HCT116 (cell line): ENCODE measurements around the gene GPRC5D. TPM values are rescaled to one million over a fixed set of nuclear protein-coding genes. Genes with fewer than 3 reads are reported as not detected.

Source experiments
- ATAC-seq: fragments of 200-7000 bp; cut with Tn5 transposase; 2 replicates; pipeline ENCODE4 v1.9.1; 2020; ENCODE audit warnings: mild to moderate bottlenecking, moderate library complexity
- BruUV-seq: library from RNA; stranded (reverse); fragments of 400-500 nt; replicated peaks from 2 replicates; lab custom pipeline; 2021; lab: Mats Ljungman, UMichigan
- CTCF ChIA-PET: fragments of 300-600 bp; sonication (Branson Sonifier 250); formaldehyde crosslinking; loops from one replicate; lab custom pipeline; 2021; ENCODE audit warnings: antibody characterized with exemption; lab: Charles Lee
- POLR2A ChIA-PET: fragments of 300-600, 350-600 bp; sonication (Branson Sonifier 250); formaldehyde crosslinking; loops from one replicate; lab custom pipeline; 2021; ENCODE audit warnings: antibody characterized with exemption; lab: Charles Lee
- RAD21 ChIA-PET, 2 experiments: fragments of 300-600 bp; sonication (Branson Sonifier 250); formaldehyde crosslinking; loops; one replicate each; lab custom pipeline; 2023; ENCODE audit warnings: low total read pairs in 2 of 2; ENCODE audit not compliant: uncharacterized antibody in 2 of 2, unreplicated experiment in 2 of 2, low non-redundant PET in 1 of 2; lab: Charles Lee
- DNase-seq: peaks from one replicate; pipeline ENCODE4 v3.0.0-alpha.2; 2010; ENCODE audit warnings: low read depth, low spot score
- H2AFZ ChIP-seq: fragments of 200-600 bp; shearing (Covaris generic), sonication (generic); 2 replicates; pipeline ENCODE4 v1.6.1; 2017; ENCODE audit warnings: low read depth, mixed run types, mixed read lengths, antibody characterized with exemption, low read length; ENCODE audit not compliant: poor library complexity, severe bottlenecking
- H3K27ac ChIP-seq: 2 replicates; pipeline ENCODE4 v1.5.1; 2012; ENCODE audit warnings: low read depth, low read length
- H3K27me3 ChIP-seq: fragments of 200-600 bp; sonication (generic); 2 replicates; pipeline ENCODE4 v1.6.1; 2016; ENCODE audit warnings: mixed run types, low read length, mixed read lengths; ENCODE audit not compliant: insufficient read depth
- H3K36me3 ChIP-seq, 2 experiments: fragments of 200-500 bp in 1 of 2; fragments of 200-600 bp in 1 of 2; sonication (Bioruptor generic) in 1 of 2; sonication (generic) in 1 of 2; 2 replicates each; pipeline versions ENCODE4 v1.5.1 to v1.6.1; 2014 to 2016; ENCODE audit warnings: low read length in 2 of 2, inconsistent platforms in 1 of 2, mixed read lengths in 1 of 2, mixed run types in 1 of 2; ENCODE audit not compliant: insufficient read depth in 2 of 2, control insufficient read depth in 1 of 2
- H3K4me1 ChIP-seq, 2 experiments: fragments of 200-600 bp in 1 of 2; sonication (generic) in 1 of 2; 2 replicates each; pipeline versions ENCODE4 v1.5.1 to v1.6.1; 2012 to 2017; ENCODE audit warnings: low read length in 2 of 2, inconsistent platforms in 1 of 2, mild to moderate bottlenecking in 1 of 2, mixed read lengths in 1 of 2, mixed run types in 1 of 2, moderate library complexity in 1 of 2; ENCODE audit not compliant: insufficient read depth in 2 of 2, control insufficient read depth in 1 of 2
- H3K4me2 ChIP-seq: fragments of 200-600 bp; sonication (generic); 2 replicates; pipeline ENCODE4 v1.6.1; 2017; ENCODE audit warnings: mixed run types, low read length, mixed read lengths
- H3K4me3 ChIP-seq, 2 experiments: fragments of 200-600 bp in 1 of 2; sonication (generic) in 1 of 2; replicated peaks in 1 of 2; 2 replicates each; pipeline ENCODE4 v1.5.1; 2011 to 2016; ENCODE audit warnings: low read length in 2 of 2, control low read depth in 1 of 2, low read depth in 1 of 2, mild to moderate bottlenecking in 1 of 2, mixed read lengths in 1 of 2, mixed run types in 1 of 2
- H3K79me2 ChIP-seq: fragments of 200-600 bp; sonication (generic); 2 replicates; pipeline ENCODE4 v1.6.1; 2017; ENCODE audit warnings: mild to moderate bottlenecking, mixed run types, low read length, moderate library complexity, mixed read lengths; ENCODE audit not compliant: insufficient read depth
- H3K9ac ChIP-seq: fragments of 200-600 bp; sonication (generic); 2 replicates; pipeline ENCODE4 v1.6.1; 2016; ENCODE audit warnings: low read length, mixed read lengths
- H3K9me2 ChIP-seq: fragments of 200-600 bp; sonication (generic), shearing (Covaris generic); 2 replicates; pipeline ENCODE4 v1.6.1; 2017; ENCODE audit warnings: mixed run types, mild to moderate bottlenecking, moderate library complexity; ENCODE audit not compliant: insufficient read depth
- H3K9me3 ChIP-seq, 2 experiments: fragments of 200-500 bp in 1 of 2; fragments of 200-600 bp in 1 of 2; sonication (Bioruptor generic) in 1 of 2; sonication (generic) in 1 of 2; 2 replicates each; pipeline ENCODE4 v1.6.1; 2014 to 2017; ENCODE audit warnings: low read length in 2 of 2, mixed read lengths in 2 of 2, inconsistent platforms in 1 of 2, low read depth in 1 of 2, mild to moderate bottlenecking in 1 of 2, mixed run types in 1 of 2, moderate library complexity in 1 of 2; ENCODE audit not compliant: control insufficient read depth in 1 of 2, insufficient read depth in 1 of 2
- H4K20me1 ChIP-seq: fragments of 200-600 bp; sonication (generic), shearing (Covaris generic); 2 replicates; pipeline ENCODE4 v1.6.1; 2017; ENCODE audit warnings: mixed run types, mild to moderate bottlenecking, moderate library complexity; ENCODE audit not compliant: insufficient read depth
- ATF3 ChIP-seq: IDR thresholded peaks from 2 replicates; pipeline ENCODE4 v1.6.1; 2012
- CEBPB ChIP-seq: IDR thresholded peaks from 2 replicates; pipeline ENCODE4 v1.6.1; 2012; ENCODE audit warnings: low read depth
- CTCF ChIP-seq, 3 experiments: fragments of 200-600 bp in 1 of 3; sonication (generic) in 1 of 3; IDR thresholded peaks in 2 of 3; conservative IDR thresholded peaks in 1 of 3; 2 replicates each; pipeline ENCODE4 v1.5.1; 2012 to 2017; ENCODE audit warnings: low read depth in 2 of 3, low read length in 2 of 3, antibody characterized with exemption in 1 of 3, borderline replicate concordance in 1 of 3, control low read depth in 1 of 3, mild to moderate bottlenecking in 1 of 3, mixed read lengths in 1 of 3, mixed run types in 1 of 3, moderate library complexity in 1 of 3; ENCODE audit not compliant: insufficient read depth in 1 of 3
- EGR1 ChIP-seq: IDR thresholded peaks from 2 replicates; pipeline ENCODE4 v1.6.1; 2012; ENCODE audit warnings: low read depth
- EZH2 ChIP-seq: fragments of 200-600 bp; sonication (generic); IDR thresholded peaks from 2 replicates; pipeline ENCODE4 v1.6.1; 2017; ENCODE audit warnings: antibody characterized with exemption, mixed run types
- EZH2phosphoT487 ChIP-seq: fragments of 200-600 bp; IDR thresholded peaks from 2 replicates; pipeline ENCODE4 v1.6.1; 2018; ENCODE audit warnings: antibody characterized with exemption, borderline replicate concordance
- FOSL1 ChIP-seq: IDR thresholded peaks from 2 replicates; pipeline ENCODE4 v1.6.1; 2012; ENCODE audit warnings: low read depth
- JUND ChIP-seq: IDR thresholded peaks from 2 replicates; pipeline ENCODE4 v1.6.1; 2012
- POLR2A ChIP-seq: IDR thresholded peaks from 2 replicates; pipeline ENCODE4 v1.7.0; 2011; ENCODE audit warnings: borderline replicate concordance; ENCODE audit not compliant: insufficient read depth, insufficient read length; ENCODE audit errors: extremely low read depth
- POLR2AphosphoS5 ChIP-seq: IDR thresholded peaks from 2 replicates; pipeline ENCODE4 v1.6.1; 2011; ENCODE audit warnings: mild to moderate bottlenecking, low read depth, low read length, moderate library complexity
- RAD21 ChIP-seq: IDR thresholded peaks from 2 replicates; pipeline ENCODE4 v1.6.1; 2012; ENCODE audit warnings: low read depth, mild to moderate bottlenecking
- REST ChIP-seq: IDR thresholded peaks from 2 replicates; pipeline ENCODE4 v1.6.1; 2012; ENCODE audit warnings: low read depth
- SIN3A ChIP-seq: IDR thresholded peaks from 2 replicates; pipeline ENCODE4 v1.6.1; 2012; ENCODE audit warnings: low read depth
- SRF ChIP-seq: IDR thresholded peaks from 2 replicates; pipeline ENCODE4 v1.6.1; 2012; ENCODE audit warnings: low read depth
- TCF7L2 ChIP-seq: IDR thresholded peaks from 2 replicates; pipeline ENCODE4 v1.7.0; 2011; ENCODE audit warnings: borderline replicate concordance, inconsistent platforms; ENCODE audit not compliant: insufficient read depth, insufficient read length; ENCODE audit errors: extremely low read depth
- YY1 ChIP-seq: IDR thresholded peaks from 2 replicates; pipeline ENCODE4 v1.6.1; 2011; ENCODE audit warnings: low read length, low read depth, moderate library complexity, mild to moderate bottlenecking; ENCODE audit not compliant: insufficient replicate concordance; ENCODE audit errors: extremely low read depth
- ZFX ChIP-seq: fragments of 450-650 bp; IDR thresholded peaks from 2 replicates; pipeline ENCODE4 v1.6.1; 2017
- ZNF274 ChIP-seq: fragments of 200-500 bp; sonication (Bioruptor generic); IDR thresholded peaks from 2 replicates; pipeline ENCODE4 v1.6.1; 2014; ENCODE audit warnings: mild to moderate bottlenecking, low read depth, low read length, inconsistent platforms
- intact Hi-C: fragments of 100-400 bp; cut with micrococcal nuclease; formaldehyde crosslinking; loops from 2 replicates; pipeline ENCODE4 v1.10.0; 2022
- total RNA-seq: library from RNA; stranded (reverse); gene quantifications from one replicate; pipeline ENCODE4 v1.2.1, GENCODE V29; 2021; ENCODE audit not compliant: unreplicated experiment
- TF ChIP-seq, protein P1 (sequence below): IDR thresholded peaks from 2 replicates; pipeline ENCODE4 v1.6.1; 2011; ENCODE audit warnings: mild to moderate bottlenecking, low read length, moderate library complexity; ENCODE audit not compliant: insufficient replicate concordance; ENCODE audit errors: extremely low read depth
- TF ChIP-seq, protein P2 (sequence below): IDR thresholded peaks from 2 replicates; pipeline ENCODE4 v1.6.1; 2012

GPRC5D gene
- total RNA-seq, 1 experiment from 2014 or later = not detected

DNA sequence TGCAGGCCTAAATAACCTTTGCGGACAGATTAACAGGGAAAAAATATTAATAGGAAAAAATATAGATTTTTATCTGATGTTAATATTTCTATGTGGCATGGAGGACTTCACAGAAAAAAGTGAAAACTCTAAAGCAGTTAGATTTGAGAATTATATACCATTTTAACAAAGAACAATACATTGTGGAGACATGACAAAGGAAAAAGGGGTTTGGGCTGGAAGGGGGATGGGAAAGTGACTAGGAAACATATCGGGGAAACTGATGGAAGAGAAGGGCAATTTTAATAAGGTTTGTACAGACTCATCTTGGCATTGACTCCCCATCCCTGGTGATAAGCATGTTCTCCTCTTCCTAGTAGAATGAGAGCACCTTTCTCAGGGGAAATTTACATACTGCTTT is 21.0 kb upstream of the GPRC5D start:
- Histone ChIP-seq H4K20me1 (no peaks in the 10 kb centered on the region), H2AFZ (no peak overlapping the region), H3K4me2 (no peak overlapping the region), H3K79me2 (no peaks in the 10 kb centered on the region), H3K36me3 (peaks cover 8 to 18% of the 10 kb centered on the region in 2 experiments; a peak in 3 of 4 replicates), H3K4me1 (peaks cover 0 to 12% of the 10 kb centered on the region in 2 experiments; a peak in 1 of 4 replicates), H3K9me2 (no peaks in the 10 kb centered on the region), H3K27me3 (no peaks in the 10 kb centered on the region), H3K27ac (no peak overlapping the region), H3K9ac (no peak overlapping the region), H3K9me3 (no peaks in the 10 kb centered on the region)
- DNase-seq (no peak), ATAC-seq (no peak)
- ChIA-PET CTCF (no interaction called here), RAD21 (no interaction called here)
- no TSS peak for BruUV-seq
- intact Hi-C loops = no loop called here
- TF ChIP-seq JUND = no peak
- TF ChIP-seq, protein P1, sequence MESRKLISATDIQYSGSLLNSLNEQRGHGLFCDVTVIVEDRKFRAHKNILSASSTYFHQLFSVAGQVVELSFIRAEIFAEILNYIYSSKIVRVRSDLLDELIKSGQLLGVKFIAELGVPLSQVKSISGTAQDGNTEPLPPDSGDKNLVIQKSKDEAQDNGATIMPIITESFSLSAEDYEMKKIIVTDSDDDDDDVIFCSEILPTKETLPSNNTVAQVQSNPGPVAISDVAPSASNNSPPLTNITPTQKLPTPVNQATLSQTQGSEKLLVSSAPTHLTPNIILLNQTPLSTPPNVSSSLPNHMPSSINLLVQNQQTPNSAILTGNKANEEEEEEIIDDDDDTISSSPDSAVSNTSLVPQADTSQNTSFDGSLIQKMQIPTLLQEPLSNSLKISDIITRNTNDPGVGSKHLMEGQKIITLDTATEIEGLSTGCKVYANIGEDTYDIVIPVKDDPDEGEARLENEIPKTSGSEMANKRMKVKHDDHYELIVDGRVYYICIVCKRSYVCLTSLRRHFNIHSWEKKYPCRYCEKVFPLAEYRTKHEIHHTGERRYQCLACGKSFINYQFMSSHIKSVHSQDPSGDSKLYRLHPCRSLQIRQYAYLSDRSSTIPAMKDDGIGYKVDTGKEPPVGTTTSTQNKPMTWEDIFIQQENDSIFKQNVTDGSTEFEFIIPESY = no peak
- TF ChIP-seq EZH2phosphoT487 = no peak
- TF ChIP-seq EGR1 = no peak
- no peak for TF ChIP-seq CTCF (IDR thresholded peaks at IDR 0.05 in 2 of 3, conservative IDR thresholded peaks at IDR 0.05 in 1 of 3; ENCODE audit: borderline replicate concordance in 1 of 3, insufficient read depth in 1 of 3, low read depth in 2 of 3, low read length in 2 of 3)
- no peak for TF ChIP-seq FOSL1
- no peak for TF ChIP-seq REST
- TF ChIP-seq EZH2 = no peak
- TF ChIP-seq ZNF274 = no peak
- TF ChIP-seq, protein P2, sequence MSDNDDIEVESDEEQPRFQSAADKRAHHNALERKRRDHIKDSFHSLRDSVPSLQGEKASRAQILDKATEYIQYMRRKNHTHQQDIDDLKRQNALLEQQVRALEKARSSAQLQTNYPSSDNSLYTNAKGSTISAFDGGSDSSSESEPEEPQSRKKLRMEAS = no peak
- no peak for TF ChIP-seq ZFX
- TF ChIP-seq ATF3 = no peak
- no peak for TF ChIP-seq POLR2AphosphoS5
- TF ChIP-seq YY1 = no peak
- no peak for TF ChIP-seq SRF
- TF ChIP-seq RAD21 = no peak
- TF ChIP-seq TCF7L2 = no peak
- TF ChIP-seq POLR2A = no peak
- no peak for TF ChIP-seq CEBPB
- TF ChIP-seq SIN3A = no peak
- TF ChIP-seq, all 23 proteins: peak for 0
- H3K4me3 ChIP-seq = no peak overlapping the region
- POLR2A ChIA-PET = no interaction called here
